OCI-M2 (cell line): Measurements from ENCODE around the gene JAM2.
A peak's percentile ranks its signal among the peaks of the same experiment; 100 is the strongest.
"Not testable (repeated sequence)": the region's sequence is repeated elsewhere in the genome, so short reads cannot be mapped to it uniquely, and the experiment has no call there.

ENCODE experiments used
- DNase-seq: peaks from one replicate; lab custom pipeline; 2025; ENCODE audit not compliant: unreplicated experiment; lab: John Stamatoyannopoulos, UW

The JAM2 gene

DNA sequence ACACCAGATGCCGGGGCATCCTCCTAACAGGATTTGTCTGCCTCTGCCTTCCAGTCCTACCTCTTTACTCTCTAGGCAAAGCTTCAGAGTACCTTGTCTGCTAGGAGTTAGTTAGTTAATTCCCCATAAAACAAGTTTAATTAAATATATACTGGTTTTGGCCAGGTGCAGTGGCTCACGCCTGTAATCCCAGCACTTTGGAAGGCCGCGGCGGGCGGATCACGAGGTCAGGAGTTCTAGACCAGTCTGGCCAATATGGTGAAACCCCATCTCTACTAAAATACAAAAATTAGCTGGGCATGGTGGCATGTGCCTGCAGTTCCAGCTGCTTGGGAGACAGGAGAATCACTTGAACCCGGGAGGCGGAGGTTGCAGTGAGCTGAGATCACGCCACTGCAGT, 75.0 kb downstream of the JAM2 start:
- DNase-seq = not testable (repeated sequence)

DNA sequence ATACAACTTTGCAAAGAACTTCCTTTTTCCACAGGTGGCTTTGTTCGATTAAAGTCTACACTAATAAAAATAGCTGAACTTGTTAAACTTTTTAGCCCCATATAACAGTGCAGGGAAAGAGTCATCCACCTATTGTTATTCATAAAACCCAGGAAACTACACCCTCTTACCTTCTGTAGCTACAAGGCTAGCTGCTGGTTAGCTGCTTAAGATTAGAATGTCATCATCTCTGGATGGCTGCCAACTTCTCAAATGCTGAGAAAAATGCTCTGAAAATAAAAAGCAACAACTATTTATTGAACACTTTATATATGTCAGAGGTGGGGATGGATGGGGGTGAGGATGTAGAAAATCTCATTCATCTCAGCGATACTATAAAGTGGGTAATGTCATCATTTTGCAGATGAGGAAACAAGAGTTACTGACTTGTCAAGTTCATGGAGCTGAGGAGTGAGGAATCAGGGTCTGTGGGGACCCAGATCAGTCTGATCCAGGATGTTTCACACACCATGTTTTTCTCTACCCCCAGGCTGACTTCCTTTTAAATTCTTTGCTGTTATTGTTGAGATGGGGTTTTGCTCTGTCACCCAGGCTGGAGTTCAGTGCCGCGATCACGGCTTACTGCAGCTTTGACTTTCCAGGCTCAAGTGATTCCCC, 78.6 kb downstream of the JAM2 start:
- no peak for DNase-seq

DNA sequence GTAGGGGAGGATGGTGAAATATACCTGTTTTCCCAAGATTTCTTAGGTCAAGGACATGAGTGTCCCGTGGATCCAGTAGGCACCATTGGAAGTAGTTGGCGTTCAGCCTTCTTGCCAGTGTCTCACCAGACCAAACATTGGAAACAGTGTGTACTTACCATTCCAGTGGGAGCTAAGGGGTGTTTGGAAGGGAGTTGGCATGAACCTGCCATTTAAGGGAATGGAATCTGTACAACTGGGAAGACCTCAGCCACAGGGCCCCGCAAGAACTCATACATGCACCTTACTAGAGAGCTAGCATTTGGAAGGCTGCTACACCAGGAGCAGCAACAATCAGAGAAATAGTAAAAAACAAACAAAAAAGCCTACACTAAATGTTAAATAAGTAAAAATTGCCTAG, 82.9 kb downstream of the JAM2 start:
- no peak for DNase-seq

DNA sequence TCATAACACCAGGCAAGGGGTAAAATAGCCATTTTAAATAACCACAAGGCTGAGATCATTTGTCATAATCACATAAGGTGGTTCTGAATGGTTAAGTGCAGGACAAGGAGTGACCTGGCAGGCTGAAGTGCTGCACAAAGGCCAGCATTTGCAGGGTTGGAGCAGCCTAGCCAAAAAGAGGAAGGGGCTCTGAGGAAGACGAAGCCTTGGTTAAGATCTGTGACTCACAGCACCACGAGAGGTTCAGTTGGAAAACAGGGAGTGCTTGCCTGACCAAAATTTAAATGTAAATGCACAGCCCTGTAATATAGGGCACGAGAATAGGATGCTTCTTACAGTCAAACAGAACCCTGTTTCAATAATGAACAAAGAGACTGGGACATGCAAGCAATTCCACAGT, 83.6 kb downstream of the JAM2 start:
- DNase-seq = no peak

DNA sequence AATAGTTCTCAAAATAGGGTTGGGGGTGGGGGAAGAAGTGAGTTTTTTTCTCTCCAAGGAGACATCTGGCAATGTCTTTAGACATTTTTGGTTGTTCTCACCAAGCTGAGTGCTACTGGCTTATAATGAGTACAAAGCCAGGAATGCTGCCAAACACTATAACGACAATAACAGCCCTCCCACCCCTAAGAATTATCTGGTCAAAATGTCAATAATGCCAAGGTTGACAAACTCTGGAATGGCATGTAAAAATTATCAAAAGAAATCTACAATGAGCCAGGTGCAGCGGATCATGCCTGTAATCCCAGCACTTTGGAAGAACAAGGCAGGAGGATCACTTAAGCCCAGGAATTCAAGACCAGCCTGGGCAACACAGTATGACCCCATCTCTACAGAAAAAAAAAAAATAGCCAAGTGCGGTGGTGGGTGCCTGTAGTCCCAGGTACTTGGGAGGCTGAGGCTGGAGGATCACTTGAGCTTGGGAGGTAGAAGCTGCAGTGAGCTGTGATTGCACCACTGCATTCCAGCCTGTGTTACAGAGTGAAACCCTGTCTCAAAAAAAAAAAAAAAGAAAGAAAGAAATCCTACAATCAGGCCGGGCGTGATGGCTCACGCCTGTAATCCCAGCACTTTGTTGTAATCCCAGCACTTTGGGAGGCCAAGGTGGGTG, 93.2 kb downstream of the JAM2 start:
- DNase-seq = no peak

DNA sequence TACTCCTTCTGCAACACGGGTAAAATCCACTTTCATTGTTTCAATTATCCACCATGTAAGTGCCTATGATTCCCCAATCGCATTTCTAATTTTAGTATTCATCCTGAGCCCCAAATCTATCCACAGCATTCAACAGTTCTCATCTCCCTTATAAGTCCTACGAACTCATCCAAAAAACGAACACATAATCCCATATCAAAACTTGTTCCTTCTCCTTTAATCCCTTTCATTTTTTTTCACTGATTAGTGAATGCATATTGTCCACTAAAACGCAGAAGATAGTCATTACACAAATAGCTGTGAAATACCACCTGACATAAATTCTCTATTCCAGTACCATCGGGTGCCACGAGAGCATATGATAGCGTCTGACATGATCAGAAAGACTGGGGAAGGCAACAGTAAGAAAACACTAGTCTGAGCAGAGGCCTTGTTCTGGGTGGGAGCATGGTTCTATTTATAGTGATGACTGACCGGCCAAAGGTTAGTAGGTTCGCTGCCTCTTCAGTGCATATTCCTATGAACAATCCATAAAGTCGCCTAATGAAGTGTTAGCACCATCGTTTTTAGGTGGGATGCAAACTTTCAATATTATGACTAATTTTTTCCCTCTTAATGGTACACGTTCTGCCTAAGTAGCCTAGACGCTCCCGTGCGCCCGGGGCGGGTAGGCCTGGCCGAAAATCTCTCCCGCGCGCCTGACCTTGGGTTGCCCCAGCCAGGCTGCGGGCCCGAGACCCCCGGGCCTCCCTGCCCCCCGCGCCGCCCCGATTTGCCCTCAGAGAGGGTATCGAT, 95.0 kb downstream of the JAM2 start:
- DNase-seq = no peak

DNA sequence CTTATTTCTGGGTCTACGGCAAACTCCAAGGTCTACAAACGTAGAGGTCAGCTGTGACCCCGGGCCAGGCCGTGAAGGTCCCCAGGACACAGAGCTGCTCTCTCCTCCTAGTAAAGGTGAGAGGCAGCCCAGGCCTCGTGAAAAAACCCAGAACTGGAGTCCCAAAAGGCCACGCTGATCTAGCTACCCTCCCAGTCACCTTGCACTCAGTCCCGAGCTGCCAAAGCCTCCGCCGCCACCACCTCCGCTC, 95.5 kb downstream of the JAM2 start:
- no peak for DNase-seq

DNA sequence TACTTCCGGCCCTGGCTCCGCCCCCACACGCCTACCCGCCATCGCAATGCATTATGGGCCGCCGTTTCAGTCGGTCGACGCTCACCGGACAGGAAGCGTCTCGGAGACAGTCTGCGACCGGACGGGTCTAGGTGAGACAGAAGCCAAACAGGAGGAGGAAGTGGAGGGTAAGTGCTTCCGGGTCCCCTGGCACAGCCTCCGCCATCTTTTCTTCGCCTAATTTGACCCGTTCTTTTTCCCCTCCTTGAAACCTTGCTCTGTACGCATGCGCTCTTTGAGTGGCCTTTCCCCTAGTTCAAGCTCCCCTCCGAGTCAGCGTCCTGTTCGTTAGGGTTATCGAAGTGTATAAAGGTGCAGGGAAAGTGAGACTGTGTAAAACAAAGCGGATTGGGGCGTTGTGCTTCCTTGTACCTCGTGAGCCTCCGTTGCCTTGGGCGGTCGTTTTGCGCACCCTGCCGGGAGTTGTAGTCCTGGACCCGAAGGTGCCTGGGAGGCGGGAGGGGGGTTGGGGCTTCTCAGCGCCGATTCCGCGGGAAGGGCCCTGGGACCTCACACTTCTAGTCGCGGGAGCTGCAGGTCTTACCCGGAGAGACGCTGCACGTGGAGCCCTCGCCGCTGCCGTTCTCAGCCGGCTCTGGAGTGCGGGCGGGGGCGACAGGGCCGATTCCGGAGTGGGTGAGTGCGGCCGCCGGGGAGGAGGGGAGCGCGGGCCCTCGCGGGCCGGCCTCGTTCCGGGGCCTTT, 96.0 kb downstream of the JAM2 start, which contains the start of the genes ATP5PF and GABPA:
ATP5PF (minus strand) TSS at position 1 of the 742 bp plus-strand sequence. CDS start 5,110 bp downstream, outside the sequence.
GABPA (plus strand) TSS at position 69 of the 742 bp plus-strand sequence. CDS start 6,627 bp downstream, outside the sequence.
- DNase-seq = peak; percentile 47

DNA sequence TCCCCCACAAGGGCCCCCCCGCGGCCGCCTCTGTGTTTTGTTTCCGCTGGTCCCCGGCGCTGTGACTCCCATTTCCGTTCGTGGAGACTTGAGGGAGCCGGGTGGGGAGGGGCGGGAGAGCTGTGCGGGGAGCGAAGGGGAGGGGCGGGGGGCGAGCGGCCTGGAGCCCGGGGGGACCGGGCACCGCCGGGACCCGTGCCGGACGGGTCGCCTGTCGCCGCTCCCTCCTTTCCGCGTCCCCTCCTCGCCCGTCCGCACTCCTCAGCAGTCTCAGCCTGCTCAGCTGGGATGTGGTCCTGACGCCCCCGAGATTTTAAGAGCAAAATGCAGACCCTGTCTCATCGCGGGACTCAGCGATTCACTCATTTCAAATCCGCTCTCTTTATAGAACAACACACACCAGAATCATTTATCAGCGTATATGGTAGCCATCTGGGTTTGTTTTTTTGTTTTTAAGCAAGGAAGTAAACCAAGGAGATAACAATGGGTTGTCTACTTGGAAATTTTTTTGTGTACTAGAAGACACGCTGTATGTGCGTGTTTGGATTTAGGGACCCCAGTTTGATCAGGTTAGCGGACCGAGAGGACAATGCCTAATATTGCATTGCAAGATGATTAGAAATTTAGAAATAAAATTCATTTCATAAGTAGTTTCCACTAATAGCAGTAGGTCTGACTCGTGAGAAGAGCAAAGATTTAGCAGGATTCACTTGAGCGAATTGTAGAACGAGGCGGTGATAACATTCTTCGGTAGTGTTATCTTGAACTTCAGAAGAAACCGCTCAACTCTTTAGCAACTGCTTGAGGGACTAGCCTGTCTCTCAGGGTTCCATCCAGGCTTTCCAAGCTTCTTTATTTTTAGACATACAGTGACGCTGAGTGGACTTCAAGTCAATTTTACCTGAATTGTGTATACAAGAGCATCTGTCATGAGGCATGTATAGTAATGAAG, 96.9 kb downstream of the JAM2 start:
- no peak for DNase-seq

DNA sequence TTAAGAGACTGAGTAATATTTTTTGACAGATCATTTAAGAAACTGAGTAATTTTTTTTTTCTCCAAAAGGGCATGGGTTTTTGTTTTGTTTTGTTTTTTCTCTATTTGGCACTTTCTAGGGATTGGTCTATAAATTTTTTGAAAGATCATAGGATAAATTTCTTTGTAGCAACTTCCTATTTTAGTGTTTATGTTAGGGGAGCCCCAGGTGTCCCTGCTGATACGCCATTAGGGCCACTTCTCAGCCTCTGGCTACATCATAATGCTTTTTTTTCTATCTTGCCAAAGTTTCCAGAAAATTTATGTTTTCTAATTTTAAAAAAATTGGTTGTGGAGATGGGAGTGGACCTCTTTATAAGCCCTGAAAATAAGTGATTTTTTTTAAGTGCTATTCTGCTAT, 98.4 kb downstream of the JAM2 start:
- no peak for DNase-seq

DNA sequence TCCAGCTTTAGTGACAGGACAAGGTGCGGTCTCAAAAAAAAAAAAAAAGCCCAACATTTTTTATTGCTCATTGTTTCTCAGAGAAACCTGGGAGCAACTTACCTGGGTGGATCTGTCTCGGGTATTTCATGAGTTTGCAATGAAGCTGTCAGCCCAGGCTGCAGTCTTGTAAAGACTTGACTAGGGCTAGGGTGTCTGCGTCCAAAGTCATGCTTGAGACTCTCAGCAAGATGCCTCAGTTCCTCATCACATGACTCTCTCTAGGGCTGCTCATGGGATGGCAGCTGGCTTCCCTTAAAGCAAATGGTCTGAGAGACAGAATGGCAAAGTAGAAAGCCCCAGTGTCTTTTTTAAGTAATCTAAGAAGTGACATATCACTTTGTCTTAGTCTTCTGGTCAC, 103.8 kb downstream of the JAM2 start:
- no peak for DNase-seq

DNA sequence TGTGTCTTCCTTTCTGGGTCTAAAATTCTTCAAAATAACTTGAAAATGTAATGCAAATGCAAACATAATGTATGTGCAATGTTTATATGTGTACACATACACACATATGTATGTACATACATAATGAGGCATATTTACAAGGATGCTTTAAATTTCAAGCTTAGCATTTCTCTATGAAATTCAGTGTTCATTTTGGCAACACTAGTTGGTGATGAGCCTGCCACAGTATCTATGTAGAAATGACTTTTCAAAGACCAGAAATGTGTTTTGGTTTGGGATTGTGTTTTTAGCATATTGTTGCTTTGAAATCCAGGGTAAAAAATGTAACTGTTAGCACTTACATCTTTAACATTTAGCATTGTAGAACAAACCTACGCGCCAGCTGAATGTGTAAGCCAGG, 105.8 kb downstream of the JAM2 start:
- DNase-seq = no peak

DNA sequence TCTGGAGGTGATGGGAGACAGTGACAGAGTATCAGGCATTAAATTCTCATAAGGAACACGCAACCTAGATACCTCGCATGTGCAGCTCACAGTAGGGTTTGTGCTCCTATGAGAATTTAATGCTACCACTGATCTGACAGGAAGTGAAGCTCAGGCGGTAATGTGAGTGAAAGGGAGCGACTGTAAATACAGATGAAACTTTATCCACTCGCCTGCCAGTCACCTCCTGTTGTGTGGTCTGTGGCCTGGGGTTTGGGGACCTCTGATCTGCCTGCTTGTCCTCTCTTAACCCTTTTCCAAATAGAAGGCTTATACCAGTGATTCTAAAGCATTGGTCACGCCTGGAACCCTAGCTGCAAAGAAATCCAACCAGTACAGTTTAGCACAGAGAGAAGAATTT, 111.0 kb downstream of the JAM2 start:
- no peak for DNase-seq

DNA sequence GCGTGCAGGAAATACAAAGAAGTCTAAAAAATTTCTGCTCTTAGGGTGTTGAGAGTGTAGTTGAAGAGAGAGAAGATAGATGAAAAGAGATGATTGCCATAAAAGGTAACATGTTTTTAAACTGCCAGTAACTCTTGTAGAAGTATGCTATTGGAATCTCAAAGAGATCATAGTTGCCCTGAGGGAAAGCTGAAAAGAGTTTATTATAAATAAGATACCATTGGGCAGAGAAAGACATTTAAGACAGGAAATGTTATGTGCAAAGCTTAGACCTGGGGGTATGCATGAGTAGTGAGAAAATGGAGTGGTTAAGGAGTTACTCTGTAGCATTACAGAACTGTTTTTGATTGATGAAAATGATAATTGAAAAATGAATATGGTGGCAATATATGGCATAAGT, 113.4 kb downstream of the JAM2 start:
- DNase-seq = no peak

DNA sequence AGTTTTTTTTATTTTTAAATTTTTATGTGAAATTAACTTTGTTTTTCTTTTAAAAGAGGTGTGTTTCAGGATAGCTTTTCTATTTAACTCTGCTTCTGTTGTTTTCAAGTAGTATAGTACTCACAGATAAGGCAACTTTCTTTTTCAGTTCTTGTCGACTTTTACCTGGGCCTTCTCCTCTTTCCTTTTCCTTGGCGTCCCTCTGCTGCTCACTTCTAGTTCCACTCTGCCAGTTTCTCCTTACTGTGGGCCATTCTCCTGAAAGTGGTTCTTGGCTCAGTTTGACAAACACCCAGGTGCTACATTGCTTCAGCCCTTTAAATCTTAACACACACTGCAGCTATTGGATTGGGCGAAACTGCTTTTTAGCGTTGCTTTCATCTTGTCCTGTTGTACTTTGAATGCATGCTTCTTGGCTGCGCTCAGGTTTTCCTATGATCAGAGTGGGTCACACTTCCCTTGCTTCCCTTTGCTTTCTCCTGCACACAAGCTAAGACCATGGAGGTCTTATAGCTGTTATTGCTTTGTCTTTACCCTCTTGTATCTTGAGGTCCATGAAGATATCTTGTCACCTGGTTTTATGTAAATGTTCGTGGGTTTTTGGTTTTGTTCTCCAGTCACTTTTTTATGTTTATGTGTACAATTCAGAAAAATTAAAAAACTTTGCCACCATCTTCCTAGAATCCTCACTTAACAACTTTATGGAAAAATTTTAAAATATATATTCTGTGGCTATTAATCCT, 117.3 kb downstream of the JAM2 start:
- no peak for DNase-seq

DNA sequence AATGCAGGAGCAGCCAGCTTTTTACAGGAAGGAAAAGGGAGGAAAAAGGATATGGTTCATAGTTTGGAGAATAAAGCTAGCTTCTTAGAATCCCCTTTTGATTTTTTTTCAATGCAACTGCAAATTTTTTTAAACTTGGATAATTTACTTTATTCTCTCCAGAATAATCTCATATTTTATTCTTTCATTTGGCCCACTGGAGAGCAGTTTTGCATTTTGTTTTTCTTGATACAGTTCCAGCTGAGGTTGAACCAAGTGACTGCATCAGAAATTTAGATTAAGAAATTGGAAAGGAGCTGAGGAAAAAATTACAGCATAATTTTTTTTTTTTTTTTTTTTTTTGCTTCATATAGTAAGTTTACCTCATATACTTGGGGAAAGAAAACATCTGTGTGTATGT, 118.5 kb downstream of the JAM2 start:
- DNase-seq = no peak

DNA sequence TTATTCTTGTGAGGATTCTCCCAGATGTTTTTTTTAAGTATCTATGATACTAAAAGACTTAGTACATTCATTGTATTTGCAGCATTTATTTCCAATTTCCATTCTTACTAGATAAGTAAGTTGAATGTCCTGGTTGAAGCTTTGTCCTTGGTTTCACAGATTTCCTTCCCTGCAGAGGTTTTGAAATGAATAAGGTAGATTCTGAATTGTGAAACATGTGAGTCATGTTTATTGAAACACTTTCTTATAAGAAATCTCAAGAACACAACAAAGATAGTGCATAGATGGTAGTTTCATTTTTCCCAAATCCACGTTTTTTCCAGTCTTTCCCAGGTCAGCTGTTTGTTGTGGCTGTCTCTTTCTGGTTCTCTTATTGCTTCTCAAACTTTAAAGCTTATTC, 120.5 kb downstream of the JAM2 start:
- DNase-seq = no peak

DNA sequence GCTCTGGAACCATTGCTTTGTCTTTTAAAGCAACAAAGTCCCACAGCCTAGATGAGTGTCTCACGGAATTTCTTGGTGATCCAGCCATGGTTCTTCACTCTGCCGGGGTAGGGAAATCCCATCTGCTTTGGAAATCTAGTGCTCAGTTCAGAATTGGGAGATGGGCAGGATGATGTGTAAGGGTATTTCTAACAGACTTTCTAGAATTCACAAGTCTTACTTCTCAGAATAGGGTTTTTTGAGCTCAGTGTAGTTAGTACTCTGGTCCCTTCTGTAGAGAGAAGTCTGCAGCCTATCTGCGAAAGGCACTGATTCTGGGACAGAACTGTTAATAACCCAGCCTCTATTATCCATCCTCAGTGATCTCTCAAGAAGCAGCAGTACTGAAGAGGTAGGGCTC, 121.0 kb downstream of the JAM2 start:
- DNase-seq = no peak

DNA sequence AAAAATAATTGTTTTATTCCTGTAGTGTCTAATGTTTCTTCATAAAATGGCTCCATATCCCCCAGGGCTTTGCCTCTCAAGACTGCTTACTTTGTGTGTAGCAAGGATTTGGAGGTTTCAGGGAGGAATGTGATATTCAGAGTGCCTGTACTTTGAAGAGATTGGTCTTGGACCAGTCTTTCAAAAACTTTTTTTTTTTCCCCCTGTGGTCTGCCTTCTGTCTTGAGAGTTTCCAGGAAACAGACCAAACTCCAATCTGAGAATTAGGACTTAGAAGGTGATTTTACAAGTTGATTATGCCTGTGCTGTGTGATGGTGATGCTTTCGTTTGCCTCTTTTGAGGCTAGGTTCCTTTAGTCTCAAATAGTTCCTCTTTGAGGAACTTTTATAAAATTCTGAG, 121.6 kb downstream of the JAM2 start:
- no peak for DNase-seq

DNA sequence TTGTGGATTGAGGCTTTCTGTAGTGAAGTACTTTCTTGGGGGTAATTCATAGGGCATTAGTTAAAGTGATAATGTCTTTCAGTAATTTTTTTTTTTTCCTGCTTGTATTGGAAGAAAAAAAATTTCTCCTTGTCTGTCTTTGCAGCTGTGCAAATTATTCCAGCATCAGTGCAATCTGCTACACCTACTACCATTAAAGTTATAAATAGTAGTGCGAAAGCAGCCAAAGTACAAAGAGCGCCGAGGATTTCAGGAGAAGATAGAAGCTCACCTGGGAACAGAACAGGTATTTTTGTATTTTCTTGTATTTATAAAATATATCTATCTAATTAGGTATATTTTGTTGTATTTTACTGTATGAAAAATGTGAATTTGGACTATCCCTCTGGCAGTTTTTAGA, 125.0 kb downstream of the JAM2 start:
- no peak for DNase-seq
